Right atrium auricular region (tissue), 2 donors: ENCODE data around the gene CBX7. TPM values are rescaled to one million over a fixed set of nuclear protein-coding genes. Genes with fewer than 3 reads are reported as not detected.

Experiments used
- DNase-seq: peaks from one replicate; pipeline ENCODE4 v3.0.0-alpha.2; 2019; ENCODE audit warnings: low spot score
- H3K27ac ChIP-seq, 2 donors: fragments of 200-600 bp; sonication (generic); 1 replicate in 1 of 2; 2 replicates in 1 of 2; pipeline ENCODE4 v1.5.1; 2016 to 2019
- H3K27me3 ChIP-seq, 2 donors: fragments of 200-600 bp; sonication (generic); one replicate each; pipeline versions ENCODE4 v1.5.1 to v1.6.0; 2017 to 2019
- H3K36me3 ChIP-seq: fragments of 200-600 bp; sonication (generic); one replicate; pipeline ENCODE4 v1.5.1; 2016
- H3K4me1 ChIP-seq, 2 donors: fragments of 200-600 bp; sonication (generic); one replicate each; pipeline versions ENCODE4 v1.5.1 to v1.6.0; 2017 to 2019
- H3K4me3 ChIP-seq, 2 donors: fragments of 200-600 bp; sonication (generic); 1 replicate in 1 of 2; 2 replicates in 1 of 2; pipeline ENCODE4 v1.5.1; 2017 to 2019; ENCODE audit warnings: mild to moderate bottlenecking in 1 of 2, moderate library complexity in 1 of 2
- H3K9me3 ChIP-seq, 2 donors: fragments of 200-600 bp; sonication (generic); one replicate each; pipeline ENCODE4 v1.5.1; 2019
- total RNA-seq, 2 donors: library from RNA; depleted of rRNA; stranded (reverse); fragments of >200 nt; gene quantifications; one replicate each; pipeline ENCODE4 v1.1.0, GENCODE V29; 2016
- TF ChIP-seq, protein P1 (sequence below), 2 donors: fragments of 200-600 bp; sonication (generic); IDR thresholded peaks; one replicate each; pipeline ENCODE4 v1.5.1; 2019; ENCODE audit warnings: antibody characterized with exemption in 2 of 2

CBX7 gene
- total RNA-seq, 2 donors from 2014 or later, result 62.0 to 111 TPM

DNA sequence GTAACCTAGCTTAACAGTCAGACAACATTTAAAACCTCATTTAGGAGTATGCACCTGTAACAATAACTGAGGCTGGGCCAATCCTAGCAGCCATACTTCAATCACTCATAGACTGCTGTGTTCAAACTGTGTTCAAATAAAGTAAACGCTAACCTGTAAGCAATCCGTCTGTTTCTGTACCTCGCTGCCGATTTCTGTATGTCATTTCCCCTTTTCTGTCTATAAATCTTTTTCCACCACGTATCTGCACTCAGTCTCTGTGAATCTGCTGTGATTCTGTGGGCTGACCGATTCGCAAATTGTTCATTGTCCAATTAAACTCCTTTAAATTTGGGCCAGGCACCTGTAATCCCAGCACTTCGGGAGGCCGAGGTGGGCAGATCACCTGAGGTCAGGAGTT is 43.1 kb downstream of the CBX7 start:
- no peaks in the 10 kb centered on the region for H3K36me3 ChIP-seq
- no peaks in the 10 kb centered on the region for H3K9me3 ChIP-seq
- H3K4me1 ChIP-seq, result no peaks in the 10 kb centered on the region
- no peaks in the 10 kb centered on the region for H3K27me3 ChIP-seq
- DNase-seq, result no peak
- TF ChIP-seq, protein P1, sequence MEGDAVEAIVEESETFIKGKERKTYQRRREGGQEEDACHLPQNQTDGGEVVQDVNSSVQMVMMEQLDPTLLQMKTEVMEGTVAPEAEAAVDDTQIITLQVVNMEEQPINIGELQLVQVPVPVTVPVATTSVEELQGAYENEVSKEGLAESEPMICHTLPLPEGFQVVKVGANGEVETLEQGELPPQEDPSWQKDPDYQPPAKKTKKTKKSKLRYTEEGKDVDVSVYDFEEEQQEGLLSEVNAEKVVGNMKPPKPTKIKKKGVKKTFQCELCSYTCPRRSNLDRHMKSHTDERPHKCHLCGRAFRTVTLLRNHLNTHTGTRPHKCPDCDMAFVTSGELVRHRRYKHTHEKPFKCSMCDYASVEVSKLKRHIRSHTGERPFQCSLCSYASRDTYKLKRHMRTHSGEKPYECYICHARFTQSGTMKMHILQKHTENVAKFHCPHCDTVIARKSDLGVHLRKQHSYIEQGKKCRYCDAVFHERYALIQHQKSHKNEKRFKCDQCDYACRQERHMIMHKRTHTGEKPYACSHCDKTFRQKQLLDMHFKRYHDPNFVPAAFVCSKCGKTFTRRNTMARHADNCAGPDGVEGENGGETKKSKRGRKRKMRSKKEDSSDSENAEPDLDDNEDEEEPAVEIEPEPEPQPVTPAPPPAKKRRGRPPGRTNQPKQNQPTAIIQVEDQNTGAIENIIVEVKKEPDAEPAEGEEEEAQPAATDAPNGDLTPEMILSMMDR (IDR thresholded peaks at IDR 0.05), result no peak
- H3K27ac ChIP-seq, result no peak overlapping the region
- no peak overlapping the region for H3K4me3 ChIP-seq

DNA sequence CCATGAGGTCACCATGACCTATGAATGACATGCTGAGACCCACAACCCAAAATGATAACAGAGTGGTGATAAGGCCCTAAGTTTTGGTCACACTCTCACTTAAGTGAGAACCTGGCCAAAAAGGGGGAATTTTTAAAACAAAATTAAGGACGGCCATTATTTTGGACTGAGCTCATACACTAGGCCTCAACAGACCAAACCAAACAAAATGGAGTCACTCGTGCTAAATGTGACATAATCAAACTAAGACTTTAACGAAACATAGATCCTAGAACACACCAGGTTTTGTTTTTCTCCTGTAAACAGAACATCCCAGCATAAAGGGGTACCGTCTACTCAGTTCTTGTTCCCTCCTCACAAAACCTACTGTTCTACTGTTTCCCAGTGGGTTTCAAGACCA is 44.0 kb downstream of the CBX7 start:
- TF ChIP-seq, protein P1 (IDR thresholded peaks at IDR 0.05), result no peak
- Histone ChIP-seq H3K4me1 (no peaks in the 10 kb centered on the region), H3K27ac (no peak overlapping the region), H3K27me3 (no peaks in the 10 kb centered on the region), H3K9me3 (no peaks in the 10 kb centered on the region), H3K4me3 (no peak overlapping the region), H3K36me3 (no peaks in the 10 kb centered on the region)
- DNase-seq, result no peak

DNA sequence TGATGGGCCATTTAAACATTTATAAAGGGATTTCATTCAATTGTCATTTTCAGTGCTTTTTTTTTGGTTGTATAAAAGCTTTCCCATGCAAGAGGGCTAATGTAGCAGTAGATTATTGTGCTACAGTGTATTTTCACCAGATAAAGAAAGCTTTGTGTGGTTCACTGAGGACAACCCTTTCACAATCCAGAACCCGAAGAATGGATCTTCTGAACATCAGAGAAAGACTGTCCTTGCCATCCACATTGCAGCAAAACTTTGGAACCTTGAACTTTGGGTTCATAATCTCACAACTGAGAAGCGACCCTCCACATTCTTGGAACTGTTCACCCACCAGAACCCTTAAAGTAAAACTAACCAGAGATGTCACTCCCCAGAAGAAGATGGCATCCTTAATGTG is 46.2 kb downstream of the CBX7 start:
- Histone ChIP-seq H3K27ac (no peak overlapping the region), H3K4me1 (no peaks in the 10 kb centered on the region), H3K4me3 (no peak overlapping the region), H3K9me3 (no peaks in the 10 kb centered on the region), H3K27me3 (no peaks in the 10 kb centered on the region), H3K36me3 (no peaks in the 10 kb centered on the region)
- TF ChIP-seq, protein P1 (IDR thresholded peaks at IDR 0.05), result no peak
- DNase-seq, result no peak

DNA sequence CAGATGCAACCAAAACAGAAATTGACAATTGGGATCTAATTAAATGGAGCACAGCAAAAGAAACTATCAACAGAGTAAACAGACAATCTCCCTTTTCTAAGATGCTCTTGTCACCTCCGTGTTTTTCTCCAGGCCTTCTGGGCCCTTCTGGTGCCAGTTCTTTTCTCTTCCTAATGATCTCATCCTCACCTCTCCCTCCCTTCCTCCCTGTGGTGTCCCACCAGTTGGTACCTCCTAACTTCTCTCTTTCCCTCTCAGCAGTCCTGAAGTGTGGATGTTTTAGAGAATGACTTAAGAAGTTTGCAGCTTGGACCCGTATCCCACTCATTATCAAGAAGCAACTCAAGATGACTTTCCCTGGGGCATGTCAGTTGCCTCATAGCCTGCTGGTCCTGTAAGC is 49.0 kb downstream of the CBX7 start:
- H3K4me3 ChIP-seq, result no peak overlapping the region
- DNase-seq, result no peak
- TF ChIP-seq, protein P1 (IDR thresholded peaks at IDR 0.05), result no peak
- H3K27me3 ChIP-seq, result no peaks in the 10 kb centered on the region
- H3K36me3 ChIP-seq, result no peaks in the 10 kb centered on the region
- no peak overlapping the region for H3K27ac ChIP-seq
- H3K4me1 ChIP-seq, result no peaks in the 10 kb centered on the region
- no peaks in the 10 kb centered on the region for H3K9me3 ChIP-seq

DNA sequence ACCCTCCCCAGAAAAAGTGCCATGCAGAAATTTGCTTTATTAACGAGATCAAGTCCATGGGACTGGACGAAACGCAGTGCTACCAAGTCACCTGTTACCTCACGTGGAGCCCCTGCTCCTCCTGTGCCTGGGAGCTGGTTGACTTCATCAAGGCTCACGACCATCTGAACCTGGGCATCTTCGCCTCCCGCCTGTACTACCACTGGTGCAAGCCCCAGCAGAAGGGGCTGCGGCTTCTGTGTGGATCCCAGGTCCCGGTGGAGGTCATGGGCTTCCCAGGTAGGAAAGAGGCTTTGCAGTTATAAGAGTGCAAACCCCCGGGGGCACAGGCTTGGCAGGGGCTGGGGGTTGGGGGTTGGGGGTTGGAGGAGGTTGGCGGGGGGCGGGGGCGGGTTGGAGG is 51.3 kb downstream of the CBX7 start:
- H3K4me1 ChIP-seq, result peaks cover 0 to 9% of the 10 kb centered on the region in 2 donors
- H3K27me3 ChIP-seq, result no peaks in the 10 kb centered on the region
- no peak overlapping the region for H3K4me3 ChIP-seq
- no peaks in the 10 kb centered on the region for H3K9me3 ChIP-seq
- H3K27ac ChIP-seq, result no peak overlapping the region
- DNase-seq, result no peak
- TF ChIP-seq, protein P1 (IDR thresholded peaks at IDR 0.05), result no peak
- no peaks in the 10 kb centered on the region for H3K36me3 ChIP-seq

DNA sequence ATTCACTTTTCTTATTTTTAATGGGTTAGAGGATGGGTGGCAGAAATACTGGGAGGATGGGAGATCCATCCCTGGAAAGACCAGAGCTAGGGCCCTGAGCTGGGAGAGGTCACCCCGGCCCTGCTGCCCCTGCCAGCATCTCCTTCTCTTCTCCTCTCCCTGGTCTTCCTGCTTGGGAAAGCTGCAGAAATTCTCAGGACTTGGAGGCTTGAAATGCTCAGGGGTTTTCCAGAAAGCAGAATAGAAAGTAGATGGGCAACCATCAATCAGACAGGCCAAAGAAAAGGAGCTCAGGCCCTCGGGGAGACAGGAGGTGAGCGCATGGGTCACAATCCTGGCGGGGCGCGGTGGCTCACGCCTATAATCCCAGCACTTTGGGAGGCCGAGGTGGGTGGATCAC is 53.9 kb downstream of the CBX7 start:
- H3K36me3 ChIP-seq, result no peaks in the 10 kb centered on the region
- no peaks in the 10 kb centered on the region for H3K27me3 ChIP-seq
- no peak for DNase-seq
- no peak overlapping the region for H3K27ac ChIP-seq
- TF ChIP-seq, protein P1 (IDR thresholded peaks at IDR 0.05), result no peak
- no peak overlapping the region for H3K4me3 ChIP-seq
- H3K9me3 ChIP-seq, result no peaks in the 10 kb centered on the region
- H3K4me1 ChIP-seq, result peaks cover 0 to 9% of the 10 kb centered on the region in 2 donors
